Islet of Langerhans (tissue), 1 donor: Measurements from ENCODE around the gene C2orf68.
"Not testable (repeated sequence)": the region's sequence is repeated elsewhere in the genome, so short reads cannot be mapped to it uniquely, and the experiment has no call there.

Source experiments
- FAIRE-seq: peaks from one replicate; lab custom pipeline; 2011; peaks lifted over from hg19 to GRCh38; lab: Jason Lieb, UNC

The C2orf68 gene

GRCh38 chr2:85628658-85629057 is 16.8 kb upstream of the C2orf68 start:
- no peak for FAIRE-seq

GRCh38 chr2:85623991-85624390 is 12.1 kb upstream of the C2orf68 start:
- no peak for FAIRE-seq

GRCh38 chr2:85621338-85621737 is 9.5 kb upstream of the C2orf68 start:
- FAIRE-seq, result no peak

GRCh38 chr2:85619617-85620016 is 7.8 kb upstream of the C2orf68 start:
- FAIRE-seq, result no peak

- not testable (repeated sequence) for FAIRE-seq
Observed at GRCh38 chr2:85617723-85618122, 5.9 kb upstream of the C2orf68 start.

GRCh38 chr2:85615413-85615728 is 3.5 kb upstream of the C2orf68 start:
- FAIRE-seq, result no peak

- FAIRE-seq, result not testable (repeated sequence)
Observed at GRCh38 chr2:85614757-85615156, 2.9 kb upstream of the C2orf68 start.

GRCh38 chr2:85613717-85614515 is 2.0 kb upstream of the C2orf68 start:
- no peak for FAIRE-seq

- no peak for FAIRE-seq
Observed at GRCh38 chr2:85611217-85611704, 605 bp downstream of the C2orf68 start.

GRCh38 chr2:85607268-85608215 is 4.3 kb downstream of the C2orf68 start:
- no peak for FAIRE-seq

GRCh38 chr2:85606116-85606455 is 5.8 kb downstream of the C2orf68 start:
- no peak for FAIRE-seq

GRCh38 chr2:85605406-85606115 is 6.3 kb downstream of the C2orf68 start:
- FAIRE-seq, result no peak

- no peak for FAIRE-seq
Observed at GRCh38 chr2:85604568-85605339, 7.1 kb downstream of the C2orf68 start.

GRCh38 chr2:85604133-85604444 is 7.8 kb downstream of the C2orf68 start:
- FAIRE-seq, result not testable (repeated sequence)

- FAIRE-seq, result no peak
Observed at GRCh38 chr2:85602476-85603234, 9.2 kb downstream of the C2orf68 start, which contains the start of gene TMEM150A. TSS of gene TMEM150A (minus strand) at chr2:85602698. CDS start at chr2:85601948, 750 bp downstream.

GRCh38 chr2:85601771-85602475 is 9.9 kb downstream of the C2orf68 start:
- no peak for FAIRE-seq

- no peak for FAIRE-seq
Observed at GRCh38 chr2:85600951-85601770, 10.7 kb downstream of the C2orf68 start.

- FAIRE-seq, result no peak
Observed at GRCh38 chr2:85600235-85600575, 11.7 kb downstream of the C2orf68 start.

- no peak for FAIRE-seq
Observed at GRCh38 chr2:85599468-85600234, 12.2 kb downstream of the C2orf68 start.
